ENCODE data around the gene PSMA2.

The PSMA2 gene

GRCh38 chr7:42931834-42932651 lies at the start of gene PSMA2, which contains the start of gene MRPL32:
Gene PSMA2 (minus strand): TSS chr7:42932174. CDS start chr7:42932158, 16 bp downstream.
Gene MRPL32 (plus strand): TSS chr7:42932376. CDS start chr7:42932387, 11 bp downstream.
- ChIA-PET CTCF (interaction anchor here (0.6 to 1.4 kb wide), 7 partner anchors 9 to 651 kb away, joined by 3 to 5 read pairs (median 3); partner anchors contain the start of gene STK17A), POLR2A (ENCODE audit: low non-redundant PET) (interaction anchor here (0.6 to 1.2 kb wide), 5 partner anchors 12 to 651 kb away, joined by 3 to 9 read pairs (median 4); partner anchors contain the start of gene STK17A)
- DNase-seq (ENCODE audit: low spot score): peak; percentile 100
- TF ChIP-seq, protein P1, sequence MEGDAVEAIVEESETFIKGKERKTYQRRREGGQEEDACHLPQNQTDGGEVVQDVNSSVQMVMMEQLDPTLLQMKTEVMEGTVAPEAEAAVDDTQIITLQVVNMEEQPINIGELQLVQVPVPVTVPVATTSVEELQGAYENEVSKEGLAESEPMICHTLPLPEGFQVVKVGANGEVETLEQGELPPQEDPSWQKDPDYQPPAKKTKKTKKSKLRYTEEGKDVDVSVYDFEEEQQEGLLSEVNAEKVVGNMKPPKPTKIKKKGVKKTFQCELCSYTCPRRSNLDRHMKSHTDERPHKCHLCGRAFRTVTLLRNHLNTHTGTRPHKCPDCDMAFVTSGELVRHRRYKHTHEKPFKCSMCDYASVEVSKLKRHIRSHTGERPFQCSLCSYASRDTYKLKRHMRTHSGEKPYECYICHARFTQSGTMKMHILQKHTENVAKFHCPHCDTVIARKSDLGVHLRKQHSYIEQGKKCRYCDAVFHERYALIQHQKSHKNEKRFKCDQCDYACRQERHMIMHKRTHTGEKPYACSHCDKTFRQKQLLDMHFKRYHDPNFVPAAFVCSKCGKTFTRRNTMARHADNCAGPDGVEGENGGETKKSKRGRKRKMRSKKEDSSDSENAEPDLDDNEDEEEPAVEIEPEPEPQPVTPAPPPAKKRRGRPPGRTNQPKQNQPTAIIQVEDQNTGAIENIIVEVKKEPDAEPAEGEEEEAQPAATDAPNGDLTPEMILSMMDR (conservative IDR thresholded peaks at IDR 0.05; ENCODE audit: low read depth): no peak
- H3K27ac ChIP-seq: peak within 1 kb of the TSS; percentile 77

DNA sequence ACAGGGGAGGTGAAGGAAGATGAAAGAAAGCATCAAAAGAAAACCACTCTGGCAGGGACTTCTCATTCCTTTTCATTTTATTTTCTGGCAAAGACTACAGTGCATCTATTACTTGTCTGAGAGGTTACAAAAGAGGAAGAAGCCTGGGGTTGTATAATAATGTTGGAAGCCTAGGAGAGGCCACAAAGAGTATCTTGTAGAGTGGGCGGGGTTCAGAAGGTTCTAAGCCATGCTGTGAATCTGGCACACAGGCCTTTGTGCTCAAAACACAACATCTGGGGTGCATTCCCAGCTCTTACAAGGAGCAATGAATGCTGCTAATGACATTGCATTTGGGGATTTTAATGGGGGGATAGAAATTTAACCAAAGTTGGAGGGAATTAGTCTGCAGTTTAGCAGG lies 49.6 kb upstream of the PSMA2 start:
- H3K27ac ChIP-seq: no peak overlapping the region
- ChIA-PET POLR2A (ENCODE audit: low non-redundant PET) (no interaction called here), CTCF (no interaction called here)
- TF ChIP-seq, protein P1 (conservative IDR thresholded peaks at IDR 0.05; ENCODE audit: low read depth): no peak
- DNase-seq (ENCODE audit: low spot score): no peak

DNA sequence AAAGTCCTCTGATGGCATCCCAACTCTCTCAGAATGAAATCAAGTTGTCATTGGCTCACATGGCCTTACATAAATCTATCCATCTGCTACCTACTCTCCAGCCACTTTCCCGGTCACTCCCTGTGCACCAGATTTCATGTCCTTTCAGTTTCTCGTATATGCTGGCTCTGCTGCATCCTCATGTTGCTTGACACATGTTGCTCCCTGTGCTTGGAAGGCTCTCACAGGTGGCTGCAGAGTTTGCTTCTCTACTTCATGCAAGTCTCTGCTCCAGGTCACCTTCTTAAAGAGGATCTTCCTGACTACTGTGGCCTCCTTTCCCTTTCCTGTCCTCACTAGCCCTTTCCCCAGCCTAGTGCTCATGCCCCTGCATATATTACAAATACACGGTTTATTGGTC lies 48.5 kb upstream of the PSMA2 start:
- no peak for DNase-seq (ENCODE audit: low spot score)
- TF ChIP-seq, protein P1 (conservative IDR thresholded peaks at IDR 0.05; ENCODE audit: low read depth): no peak
- H3K27ac ChIP-seq: no peak overlapping the region
- ChIA-PET CTCF (interaction anchor here (0.7 kb wide), 1 partner anchor 9 kb away, joined by 3 read pairs; no protein-coding TSS in a partner anchor), POLR2A (ENCODE audit: low non-redundant PET) (no interaction called here)

- H3K27ac ChIP-seq: no peak overlapping the region
- TF ChIP-seq, protein P1 (conservative IDR thresholded peaks at IDR 0.05; ENCODE audit: low read depth): no peak
- ChIA-PET POLR2A (ENCODE audit: low non-redundant PET) (no interaction called here), CTCF (interaction anchor here (0.7 kb wide), 1 partner anchor 8 kb away, joined by 3 read pairs; no protein-coding TSS in a partner anchor)
- DNase-seq (ENCODE audit: low spot score): no peak
Observed at GRCh38 chr7:42980084-42980483, 48.1 kb upstream of the PSMA2 start.

GRCh38 chr7:42978496-42978895 lies 46.5 kb upstream of the PSMA2 start:
- no peak overlapping the region for H3K27ac ChIP-seq
- POLR2A ChIA-PET (ENCODE audit: low non-redundant PET): no interaction called here
- DNase-seq (ENCODE audit: low spot score): no peak
- TF ChIP-seq, protein P1 (conservative IDR thresholded peaks at IDR 0.05; ENCODE audit: low read depth): no peak
- CTCF ChIA-PET: interaction anchor here (0.5 kb wide), 1 partner anchor 885 kb away, joined by 3 read pairs; no protein-coding TSS in a partner anchor

DNA sequence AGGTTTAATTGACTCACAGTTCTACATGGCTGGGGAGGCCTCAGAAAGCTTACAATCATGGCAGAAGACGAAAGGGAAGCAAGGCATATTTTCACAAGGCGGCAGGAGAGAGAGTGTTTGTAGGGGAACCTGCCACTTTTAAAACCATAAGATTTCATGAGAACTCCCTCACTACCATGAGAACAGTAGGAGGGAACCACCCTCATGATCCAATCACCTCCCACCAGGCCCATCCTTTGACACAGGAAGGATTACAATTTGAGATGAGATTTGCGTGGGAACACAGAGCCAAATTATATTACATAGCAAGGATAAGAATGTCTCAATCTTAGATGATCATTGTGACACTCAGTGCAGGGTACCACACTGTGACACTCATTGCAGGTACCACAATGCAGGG lies 44.4 kb upstream of the PSMA2 start:
- ChIA-PET CTCF (interaction anchor here (0.6 kb wide), 1 partner anchor 14 kb away, joined by 6 read pairs; no protein-coding TSS in a partner anchor), POLR2A (ENCODE audit: low non-redundant PET) (no interaction called here)
- no peak for DNase-seq (ENCODE audit: low spot score)
- no peak overlapping the region for H3K27ac ChIP-seq
- TF ChIP-seq, protein P1 (conservative IDR thresholded peaks at IDR 0.05; ENCODE audit: low read depth): no peak
